Prostate gland (tissue), 2 donors: Measurements from ENCODE around the gene SLC41A2. TPM values are rescaled to one million over a fixed set of nuclear protein-coding genes. Genes with fewer than 3 reads are reported as not detected.
A peak's percentile ranks its signal among the peaks of the same experiment; 100 is the strongest.

ENCODE experiments used
- DNase-seq: peaks from one replicate; pipeline ENCODE4 v3.0.0-alpha.2; 2019; ENCODE audit warnings: low spot score
- H3K27ac ChIP-seq, 2 donors: fragments of 200-600 bp; sonication (generic); 2 replicates each; pipeline ENCODE4 v1.5.1; 2017 to 2019
- H3K27me3 ChIP-seq: fragments of 200-600 bp; sonication (generic); replicated peaks from 2 replicates; pipeline ENCODE4 v1.5.1; 2019; ENCODE audit not compliant: insufficient read depth
- H3K36me3 ChIP-seq, 2 donors: fragments of 200-600 bp; sonication (generic); 1 replicate in 1 of 2; 2 replicates in 1 of 2; pipeline versions ENCODE4 v1.5.1 to v1.8.1; 2017 to 2019
- H3K4me1 ChIP-seq: fragments of 200-600 bp; sonication (generic); replicated peaks from 2 replicates; pipeline ENCODE4 v1.5.1; 2019
- H3K4me3 ChIP-seq, 2 donors: fragments of 200-600 bp; sonication (generic); 2 replicates each; pipeline ENCODE4 v1.5.1; 2017 to 2019
- H3K9me3 ChIP-seq: fragments of 200-600 bp; sonication (generic); 2 replicates; pipeline ENCODE4 v1.5.1; 2017
- CTCF ChIP-seq, 4 experiments: fragments of 200-600 bp in 2 of 4; fragments of 450-650 bp in 2 of 4; sonication (generic) in 2 of 4; IDR thresholded peaks; 1 replicate in 3 of 4; 2 replicates in 1 of 4; pipeline ENCODE4 v1.5.1; 2016 to 2019; ENCODE audit warnings: antibody characterized with exemption in 4 of 4, mild to moderate bottlenecking in 2 of 4, moderate library complexity in 2 of 4
- POLR2A ChIP-seq: fragments of 450-650 bp; IDR thresholded peaks from one replicate; pipeline ENCODE4 v1.6.1; 2016; ENCODE audit warnings: antibody characterized with exemption, mild to moderate bottlenecking
- POLR2AphosphoS5 ChIP-seq: sonication (generic); formaldehyde crosslinking; IDR thresholded peaks from one replicate; pipeline ENCODE4 v1.6.1; 2017; ENCODE audit warnings: antibody characterized with exemption
- WGBS: methylation state at CpG from one replicate; pipeline ENCODE4 v1.1.5; 2018; 5-methylcytosine and 5-hydroxymethylcytosine counted together
- intact Hi-C: fragments of 100-400 bp; cut with DNase I; formaldehyde crosslinking; loops from one replicate; pipeline ENCODE4 v1.14.2; 2022
- total RNA-seq, 2 donors: library from RNA; depleted of rRNA; stranded (reverse); fragments of >200 nt; gene quantifications; one replicate each; pipeline ENCODE4 v1.1.0, GENCODE V29; 2016

The SLC41A2 gene
- total RNA-seq, 2 donors from 2014 or later = 10.3 to 18.7 TPM

GRCh38 chr12:104957719-104958000, 430 bp downstream of the SLC41A2 start:
- Histone ChIP-seq H3K27ac (peak overlapping the region; percentile 40 to 70), H3K4me1 (no peaks in the 10 kb centered on the region), H3K27me3 (no peaks in the 10 kb centered on the region), H3K36me3 (no peaks in the 10 kb centered on the region), H3K9me3 (no peaks in the 10 kb centered on the region), H3K4me3 (peak overlapping the region; percentile 59 to 62)
- 1% methylated on average over 21 of the region's 31 CpGs for WGBS
- intact Hi-C loops = no loop called here
- DNase-seq = no peak
- TF ChIP-seq POLR2AphosphoS5 = no peak

- H3K4me3 ChIP-seq = peak overlapping the region; percentile 59 to 62
- no peak for DNase-seq
- no peaks in the 10 kb centered on the region for H3K4me1 ChIP-seq
- 20% methylated on average over 13 of the region's 13 CpGs for WGBS
- no peak for TF ChIP-seq POLR2A
- TF ChIP-seq POLR2AphosphoS5 = no peak
- TF ChIP-seq CTCF (IDR thresholded peaks at IDR 0.05) = no peak
- intact Hi-C loops = no loop called here
- H3K36me3 ChIP-seq = no peaks in the 10 kb centered on the region
- H3K9me3 ChIP-seq = no peaks in the 10 kb centered on the region
- H3K27ac ChIP-seq = peak overlapping the region; percentile 40 to 70
- H3K27me3 ChIP-seq = no peaks in the 10 kb centered on the region
These were observed 996 bp downstream of the SLC41A2 start for GRCh38 chr12:104956870-104957718.

DNA sequence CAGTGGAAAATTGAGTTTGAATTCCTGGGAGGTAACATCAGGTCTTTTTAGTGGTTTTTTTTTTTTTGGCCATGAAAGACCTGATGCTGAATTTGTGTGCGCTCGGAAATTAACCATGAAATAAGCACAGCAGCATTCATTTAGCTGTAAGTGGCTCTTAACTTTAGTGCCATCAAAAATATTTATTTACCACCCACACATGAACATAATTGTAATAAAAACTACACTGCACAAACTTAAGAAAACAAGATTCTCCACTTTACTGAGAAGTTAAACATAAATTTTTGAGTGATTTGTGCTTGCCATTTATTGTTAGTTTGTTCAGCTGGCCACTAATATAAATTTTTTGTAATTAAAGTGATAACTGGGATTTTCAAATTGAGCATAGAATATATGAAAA, 2.4 kb downstream of the SLC41A2 start:
- no peak for DNase-seq
- no peaks in the 10 kb centered on the region for H3K4me1 ChIP-seq
- H3K27ac ChIP-seq = no peak overlapping the region
- H3K4me3 ChIP-seq = no peak overlapping the region
- no peaks in the 10 kb centered on the region for H3K36me3 ChIP-seq
- no peaks in the 10 kb centered on the region for H3K27me3 ChIP-seq
- H3K9me3 ChIP-seq = no peaks in the 10 kb centered on the region
- intact Hi-C loops = no loop called here
- 89% methylated on average over 2 of the region's 2 CpGs for whole genome bisulfite sequencing
- TF ChIP-seq POLR2A (no peak), CTCF (IDR thresholded peaks at IDR 0.05) (no peak), POLR2AphosphoS5 (no peak)

DNA sequence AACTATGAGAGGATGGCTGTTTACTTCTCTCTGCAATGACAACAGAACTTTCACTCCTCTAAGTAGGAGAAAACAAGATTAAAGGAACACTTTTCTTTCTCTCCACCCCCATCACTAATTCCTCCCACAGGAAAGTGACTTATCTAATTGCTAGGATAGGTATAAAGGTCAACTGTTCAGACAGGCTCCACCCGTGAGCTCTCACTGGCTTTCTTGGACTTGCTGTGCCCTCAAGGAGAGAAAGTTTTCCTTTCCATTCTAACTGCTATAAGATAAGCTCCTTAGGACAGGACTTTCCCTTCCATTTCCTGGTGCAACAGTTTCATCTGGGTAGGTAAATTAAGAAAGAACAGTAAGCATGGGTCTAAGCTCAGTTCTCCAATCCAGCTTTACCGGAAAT, 4.8 kb downstream of the SLC41A2 start:
- H3K27ac ChIP-seq = no peak overlapping the region
- DNase-seq = no peak
- intact Hi-C loops = no loop called here
- no peak for TF ChIP-seq POLR2A
- no peak for TF ChIP-seq CTCF (IDR thresholded peaks at IDR 0.05)
- TF ChIP-seq POLR2AphosphoS5 = no peak
- H3K4me3 ChIP-seq = no peak overlapping the region
- no peaks in the 10 kb centered on the region for H3K36me3 ChIP-seq
- no peaks in the 10 kb centered on the region for H3K9me3 ChIP-seq
- WGBS = 70% methylated on average over 2 of the region's 2 CpGs
- no peaks in the 10 kb centered on the region for H3K27me3 ChIP-seq
- no peaks in the 10 kb centered on the region for H3K4me1 ChIP-seq

DNA sequence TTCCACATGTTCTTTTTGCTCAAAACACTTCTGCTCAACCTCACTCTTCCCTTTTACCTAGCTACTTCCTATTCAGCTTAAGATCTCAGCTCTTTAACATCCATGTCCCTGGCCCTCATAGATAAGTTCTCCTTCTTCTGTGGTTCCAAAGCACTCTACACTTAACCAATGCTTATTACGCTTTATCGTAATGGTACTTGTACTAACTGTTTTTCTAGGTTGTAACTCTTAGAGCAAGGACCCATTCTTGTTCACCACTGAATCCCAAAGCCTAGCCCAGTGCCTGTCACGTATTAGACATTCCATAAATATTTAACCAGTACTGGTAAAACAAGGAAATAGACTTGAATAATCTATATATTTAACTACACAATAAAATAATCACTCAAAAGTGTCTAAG, 5.3 kb downstream of the SLC41A2 start:
- no peak for TF ChIP-seq CTCF (IDR thresholded peaks at IDR 0.05)
- no peak for TF ChIP-seq POLR2A
- no peak for TF ChIP-seq POLR2AphosphoS5
- H3K4me3 ChIP-seq = no peak overlapping the region
- intact Hi-C loops = no loop called here
- no peaks in the 10 kb centered on the region for H3K27me3 ChIP-seq
- no peaks in the 10 kb centered on the region for H3K36me3 ChIP-seq
- no peak overlapping the region for H3K27ac ChIP-seq
- 77% methylated on average over 3 of the region's 3 CpGs for WGBS
- no peaks in the 10 kb centered on the region for H3K9me3 ChIP-seq
- no peaks in the 10 kb centered on the region for H3K4me1 ChIP-seq
- DNase-seq = no peak
